ENCODE results near the gene PTCH1.

The PTCH1 gene

GRCh38 chr9:95407524-95407923, 109.2 kb downstream of the PTCH1 start:
- ChIA-PET CTCF (no interaction called here), POLR2A (ENCODE audit: low non-redundant PET) (no interaction called here)
- H3K27ac ChIP-seq, result no peak overlapping the region

GRCh38 chr9:95406121-95406520, 110.7 kb downstream of the PTCH1 start:
- H3K27ac ChIP-seq, result no peak overlapping the region
- ChIA-PET POLR2A (ENCODE audit: low non-redundant PET) (no interaction called here), CTCF (no interaction called here)
- TF ChIP-seq CTCF (conservative IDR thresholded peaks at IDR 0.05; ENCODE audit: low read depth), result no peak
- DNase-seq (ENCODE audit: low spot score), result no peak

More at GRCh38 chr9:95407524-95407923, 109.2 kb downstream of the PTCH1 start:
- TF ChIP-seq CTCF (conservative IDR thresholded peaks at IDR 0.05; ENCODE audit: low read depth), result no peak
- no peak for DNase-seq (ENCODE audit: low spot score)

GRCh38 chr9:95399261-95399660, 117.5 kb downstream of the PTCH1 start:
- no peak for TF ChIP-seq CTCF (conservative IDR thresholded peaks at IDR 0.05; ENCODE audit: low read depth)
- H3K27ac ChIP-seq, result no peak overlapping the region
- DNase-seq (ENCODE audit: low spot score), result no peak
- CTCF ChIA-PET, result no interaction called here
- POLR2A ChIA-PET (ENCODE audit: low non-redundant PET), result no interaction called here

Measured in RWPE1 (cell line).